ENCODE measurements around the gene IFT80. TPM values are rescaled to one million over a fixed set of nuclear protein-coding genes. Genes with fewer than 3 reads are reported as not detected.

Gene IFT80
- total and polyA plus RNA-seq, 9 of the 15 experiments (the other 6 are each of a cell fraction or from before 2014, with no cell fraction given) = 6.7 to 21.1 (median 16.4) TPM

DNA sequence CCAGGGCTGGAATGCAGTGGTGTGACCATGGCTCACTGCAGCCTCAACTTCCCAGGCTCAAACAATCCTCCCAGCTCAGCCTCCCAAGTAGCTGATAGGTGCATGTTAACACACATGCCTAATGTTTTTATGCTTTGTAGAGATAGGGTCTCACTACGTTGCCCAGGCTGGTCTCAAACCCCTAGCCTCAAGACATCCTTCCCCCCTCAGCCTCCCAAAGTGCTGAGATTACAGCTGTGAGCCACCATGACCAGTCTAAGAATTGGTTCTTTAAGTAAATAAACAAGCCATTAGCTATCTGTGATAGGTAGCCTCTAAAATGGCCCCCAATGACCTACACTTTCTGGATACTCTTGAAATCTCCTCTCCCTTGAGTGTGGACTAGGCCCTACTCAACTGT is 46.8 kb upstream of the IFT80 start:
- Histone ChIP-seq H3K9me3 (replicated peaks; ENCODE audit: control insufficient read depth, insufficient read depth, low read depth, low read length) (no peaks in the 10 kb centered on the region), H2AFZ (ENCODE audit: low read depth, low read length) (no peak overlapping the region), H3K36me3 (ENCODE audit: control insufficient read depth, insufficient read depth, low read length) (peaks cover 52% of the 10 kb centered on the region), H4K20me1 (replicated peaks; ENCODE audit: control insufficient read depth, insufficient read depth, low read length) (no peaks in the 10 kb centered on the region), H3K79me2 (ENCODE audit: control insufficient read depth, insufficient read depth, low read length) (peaks cover 94% of the 10 kb centered on the region), H3K4me1 (replicated peaks in 1 of 2; ENCODE audit: control insufficient read depth in 2 of 2, insufficient read depth in 2 of 2, low read length in 2 of 2) (peaks cover 14 to 20% of the 10 kb centered on the region in 2 experiments; a peak in 4 of 5 replicates), H3K27ac (ENCODE audit: extremely low read depth, low read depth, low read length) (peak overlapping the region; percentile 98), H3K9ac (ENCODE audit: insufficient read depth in 1 of 2, low read depth in 2 of 2, low read length in 2 of 2) (no peak overlapping the region), H3K4me3 (no peak overlapping the region), H3K4me2 (ENCODE audit: insufficient read depth, low read length) (peak overlapping the region; percentile 19), H3K27me3 (ENCODE audit: control insufficient read depth in 2 of 2, insufficient read depth in 2 of 2, low read length in 2 of 2) (no peaks in the 10 kb centered on the region), H3K9me1 (ENCODE audit: control insufficient read depth, insufficient read depth, low read length) (no peaks in the 10 kb centered on the region)
- intact Hi-C loops (cut with micrococcal nuclease) (loop anchor here (5.0 kb wide), 3 partner anchors 41 to 776 kb away; partner anchors contain the start of gene NMD3), in situ Hi-C loops (cut with MboI) (no loop called here)
- no peak for FAIRE-seq
- BruUV-seq (replicated peaks) = no TSS peak
- ChIA-PET POLR2A (interaction anchor here (0.7 to 1.5 kb wide), 2 partner anchors 9 to 25 kb away, joined by 4 to 6 read pairs; no protein-coding TSS in a partner anchor), CTCF (ENCODE audit: low intra/inter-chr PET ratio) (no interaction called here)
- DNase-seq (ENCODE audit: extremely low read depth in 1 of 4, low spot score in 3 of 4) = no peak
- ATAC-seq = no peak
- TF ChIP-seq RBM25 (IDR thresholded peaks at IDR 0.05; ENCODE audit: low read depth, low read length, severe bottlenecking) = peak; percentile 33
- TF ChIP-seq KDM1A (IDR thresholded peaks at IDR 0.05) = peak; percentile 81 to 83
- TF ChIP-seq HDAC1 (IDR thresholded peaks at IDR 0.05) = 0 out of 4 replicates have a peak, but pooled peaks of 1 of the 2 experiments have one; percentile 24
- TF ChIP-seq ATF1 (CRISPR knock-in tag; IDR thresholded peaks at IDR 0.05) = no peak
- no peak for TF ChIP-seq ATF1 (tag; IDR thresholded peaks at IDR 0.05)
- TF ChIP-seq SOX6 (IDR thresholded peaks at IDR 0.05) = no peak
- TF ChIP-seq, protein P1, sequence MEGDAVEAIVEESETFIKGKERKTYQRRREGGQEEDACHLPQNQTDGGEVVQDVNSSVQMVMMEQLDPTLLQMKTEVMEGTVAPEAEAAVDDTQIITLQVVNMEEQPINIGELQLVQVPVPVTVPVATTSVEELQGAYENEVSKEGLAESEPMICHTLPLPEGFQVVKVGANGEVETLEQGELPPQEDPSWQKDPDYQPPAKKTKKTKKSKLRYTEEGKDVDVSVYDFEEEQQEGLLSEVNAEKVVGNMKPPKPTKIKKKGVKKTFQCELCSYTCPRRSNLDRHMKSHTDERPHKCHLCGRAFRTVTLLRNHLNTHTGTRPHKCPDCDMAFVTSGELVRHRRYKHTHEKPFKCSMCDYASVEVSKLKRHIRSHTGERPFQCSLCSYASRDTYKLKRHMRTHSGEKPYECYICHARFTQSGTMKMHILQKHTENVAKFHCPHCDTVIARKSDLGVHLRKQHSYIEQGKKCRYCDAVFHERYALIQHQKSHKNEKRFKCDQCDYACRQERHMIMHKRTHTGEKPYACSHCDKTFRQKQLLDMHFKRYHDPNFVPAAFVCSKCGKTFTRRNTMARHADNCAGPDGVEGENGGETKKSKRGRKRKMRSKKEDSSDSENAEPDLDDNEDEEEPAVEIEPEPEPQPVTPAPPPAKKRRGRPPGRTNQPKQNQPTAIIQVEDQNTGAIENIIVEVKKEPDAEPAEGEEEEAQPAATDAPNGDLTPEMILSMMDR (IDR thresholded peaks at IDR 0.05 in 2 of 3, conservative IDR thresholded peaks at IDR 0.05 in 1 of 3; ENCODE audit: insufficient read depth in 2 of 3, low read depth in 1 of 3, low read length in 3 of 3) = no peak
- no peak for TF ChIP-seq ZBED1 (IDR thresholded peaks at IDR 0.05)
- TF ChIP-seq, protein P2, sequence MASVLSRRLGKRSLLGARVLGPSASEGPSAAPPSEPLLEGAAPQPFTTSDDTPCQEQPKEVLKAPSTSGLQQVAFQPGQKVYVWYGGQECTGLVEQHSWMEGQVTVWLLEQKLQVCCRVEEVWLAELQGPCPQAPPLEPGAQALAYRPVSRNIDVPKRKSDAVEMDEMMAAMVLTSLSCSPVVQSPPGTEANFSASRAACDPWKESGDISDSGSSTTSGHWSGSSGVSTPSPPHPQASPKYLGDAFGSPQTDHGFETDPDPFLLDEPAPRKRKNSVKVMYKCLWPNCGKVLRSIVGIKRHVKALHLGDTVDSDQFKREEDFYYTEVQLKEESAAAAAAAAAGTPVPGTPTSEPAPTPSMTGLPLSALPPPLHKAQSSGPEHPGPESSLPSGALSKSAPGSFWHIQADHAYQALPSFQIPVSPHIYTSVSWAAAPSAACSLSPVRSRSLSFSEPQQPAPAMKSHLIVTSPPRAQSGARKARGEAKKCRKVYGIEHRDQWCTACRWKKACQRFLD (CRISPR knock-in tag; IDR thresholded peaks at IDR 0.05) = no peak
- no peak for TF ChIP-seq ERF (CRISPR knock-in tag; IDR thresholded peaks at IDR 0.05)
- TF ChIP-seq POLR2A (conservative IDR thresholded peaks at IDR 0.05) = no peak
- TF ChIP-seq RCOR1 (IDR thresholded peaks at IDR 0.05; ENCODE audit: borderline replicate concordance in 1 of 2, low read depth in 2 of 2, low read length in 2 of 2) = peak in 1 of 2 experiments; percentile 52; a peak in 1 of 4 replicates
- TF ChIP-seq TSC22D4 (tag; IDR thresholded peaks at IDR 0.05) = no peak
- no peak for TF ChIP-seq SNRNP70 (optimal IDR thresholded peaks at IDR 0.05; ENCODE audit: low read depth, low read length)
- no peak for TF ChIP-seq ZNF696 (CRISPR knock-in tag; conservative IDR thresholded peaks at IDR 0.05)
- TF ChIP-seq ZNF121 (CRISPR knock-in tag; conservative IDR thresholded peaks at IDR 0.05) = peak; percentile 89
- TF ChIP-seq NCOA1 (IDR thresholded peaks at IDR 0.05; ENCODE audit: low read depth) = no peak
- WGBS (ENCODE audit: insufficient coverage, low coverage, missing lambda C conversion rate) = 63% methylated on average over 1 of the region's 1 CpG

Data from K562 (cell line).